CD4-positive, alpha-beta T cell (primary cell): ENCODE measurements around the gene ZNF335. TPM values are rescaled to one million over a fixed set of nuclear protein-coding genes. Genes with fewer than 3 reads are reported as not detected.

Experiments used
- ATAC-seq: fragments of 200-7000 bp; cut with Tn5 transposase; one replicate; pipeline ENCODE4 v1.10.0; 2022; ENCODE audit warnings: mild to moderate bottlenecking; ENCODE audit not compliant: poor library complexity
- CTCF ChIA-PET: fragments of 350-600 bp; sonication (Branson Sonifier 250); formaldehyde crosslinking; loops from one replicate; lab custom pipeline; 2021; ENCODE audit warnings: antibody characterized with exemption, inconsistent platforms; lab: Charles Lee
- POLR2A ChIA-PET: fragments of 350-600 bp; sonication (Branson Sonifier 250); formaldehyde crosslinking; loops from one replicate; lab custom pipeline; 2021; ENCODE audit warnings: antibody characterized with exemption, inconsistent platforms; lab: Charles Lee
- DNase-seq, 14 experiments: peaks; one replicate each; pipeline ENCODE4 v3.0.0-alpha.2; 2013 to 2020; ENCODE audit warnings: mixed read lengths in 2 of 14
- H3K27ac ChIP-seq, 2 donors: one replicate each; pipeline versions ENCODE4 v1.5.1 to v1.7.0; 2013; ENCODE audit warnings: low read length in 2 of 2, low read depth in 1 of 2, mild to moderate bottlenecking in 1 of 2
- H3K27me3 ChIP-seq, 2 experiments: 1 replicate in 1 of 2; 2 replicates in 1 of 2; pipeline versions ENCODE4 v1.6.1 to v1.7.0; 2013; ENCODE audit warnings: low read length in 2 of 2, control low read depth in 1 of 2, mild to moderate bottlenecking in 1 of 2, moderate library complexity in 1 of 2; ENCODE audit not compliant: insufficient read depth in 2 of 2, control insufficient read depth in 1 of 2
- H3K36me3 ChIP-seq: one replicate; pipeline ENCODE4 v1.6.1; 2013; ENCODE audit warnings: low read length, control low read depth; ENCODE audit not compliant: insufficient read depth
- H3K4me1 ChIP-seq: one replicate; pipeline ENCODE4 v1.6.1; 2013; ENCODE audit warnings: low read length, control low read depth; ENCODE audit not compliant: insufficient read depth
- H3K4me3 ChIP-seq: one replicate; pipeline ENCODE4 v1.5.1; 2013; ENCODE audit warnings: mild to moderate bottlenecking, low read length, moderate library complexity
- H3K9me3 ChIP-seq, 2 experiments: 1 replicate in 1 of 2; 2 replicates in 1 of 2; pipeline versions ENCODE4 v1.6.1 to v1.7.0; 2013; ENCODE audit warnings: low read length in 2 of 2, mild to moderate bottlenecking in 2 of 2, control low read depth in 1 of 2, moderate library complexity in 1 of 2; ENCODE audit not compliant: control insufficient read depth in 1 of 2, insufficient read depth in 1 of 2
- H3K27ac Mint-ChIP-seq: one replicate; pipeline ENCODE4 v1.8.0; 2020; ENCODE audit warnings: mixed read lengths
- H3K27me3 Mint-ChIP-seq: one replicate; pipeline ENCODE4 v1.8.0; 2021; ENCODE audit warnings: mixed read lengths
- H3K36me3 Mint-ChIP-seq: one replicate; pipeline ENCODE4 v1.8.0; 2021; ENCODE audit warnings: low read depth, mixed read lengths
- H3K4me1 Mint-ChIP-seq: one replicate; pipeline ENCODE4 v1.8.0; 2021; ENCODE audit warnings: low read depth, mixed read lengths
- H3K4me3 Mint-ChIP-seq: one replicate; pipeline ENCODE4 v1.8.0; 2020; ENCODE audit warnings: mild to moderate bottlenecking, mixed read lengths
- H3K9me3 Mint-ChIP-seq: one replicate; pipeline ENCODE4 v1.8.0; 2020; ENCODE audit warnings: mixed read lengths
- intact Hi-C, 2 experiments: fragments of 100-400 bp; cut with DNase I in 1 of 2; cut with micrococcal nuclease in 1 of 2; formaldehyde crosslinking; loops; one replicate each; pipeline versions ENCODE4 v1.15.1 to v1.9.0; 2023 to 2025; cut with DNase I, micrococcal nuclease
- total RNA-seq, 174 experiments: library from RNA in 2 of 174; stranded (reverse) in 2 of 174; gene quantifications; one replicate each; pipeline ENCODE4 v1.2.3 and lab custom pipeline; 2021 to 2026
- TF ChIP-seq, protein P1 (sequence below): fragments of 200-600 bp; IDR thresholded peaks from one replicate; pipeline ENCODE4 v1.8.0; 2022; ENCODE audit warnings: antibody characterized with exemption, mild to moderate bottlenecking

The ZNF335 gene
- total RNA-seq, 2 experiments from 2014 or later: 67.3 to 74.6 TPM

DNA sequence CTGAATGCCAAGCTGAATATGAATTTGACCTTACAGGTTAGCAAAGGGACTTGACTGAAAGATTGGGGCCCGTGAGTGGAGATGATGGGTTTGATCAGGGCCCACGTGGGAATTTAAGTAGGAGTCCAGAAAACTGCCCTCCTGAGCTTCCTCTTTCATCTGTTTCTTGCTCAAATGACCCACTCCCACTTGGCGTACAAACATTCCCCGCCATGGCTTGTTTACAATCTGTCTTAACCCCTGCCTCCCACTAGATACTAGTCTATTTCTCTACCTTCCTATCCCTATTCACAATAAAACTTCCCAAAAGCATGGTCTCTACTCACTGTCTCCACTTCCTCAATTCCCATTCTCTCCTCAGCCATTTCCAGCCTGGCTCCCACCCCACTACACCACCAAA is 46.1 kb upstream of the ZNF335 start:
- Histone ChIP-seq H3K27me3 (peaks cover 16 to 17% of the 10 kb centered on the region in 2 experiments), H3K36me3 (no peaks in the 10 kb centered on the region), H3K4me1 (peaks cover 38% of the 10 kb centered on the region), H3K27ac (no peak overlapping the region), H3K9me3 (peaks cover 0 to 4% of the 10 kb centered on the region in 2 experiments), H3K4me3 (no peak overlapping the region)
- no peak overlapping the region for H3K4me3 Mint-ChIP-seq
- ChIA-PET CTCF (interaction anchor here (0.8 kb wide), 1 partner anchor 31 kb away, joined by 3 read pairs; no protein-coding TSS in a partner anchor), POLR2A (no interaction called here)
- H3K27ac Mint-ChIP-seq: no peak overlapping the region
- TF ChIP-seq, protein P1, sequence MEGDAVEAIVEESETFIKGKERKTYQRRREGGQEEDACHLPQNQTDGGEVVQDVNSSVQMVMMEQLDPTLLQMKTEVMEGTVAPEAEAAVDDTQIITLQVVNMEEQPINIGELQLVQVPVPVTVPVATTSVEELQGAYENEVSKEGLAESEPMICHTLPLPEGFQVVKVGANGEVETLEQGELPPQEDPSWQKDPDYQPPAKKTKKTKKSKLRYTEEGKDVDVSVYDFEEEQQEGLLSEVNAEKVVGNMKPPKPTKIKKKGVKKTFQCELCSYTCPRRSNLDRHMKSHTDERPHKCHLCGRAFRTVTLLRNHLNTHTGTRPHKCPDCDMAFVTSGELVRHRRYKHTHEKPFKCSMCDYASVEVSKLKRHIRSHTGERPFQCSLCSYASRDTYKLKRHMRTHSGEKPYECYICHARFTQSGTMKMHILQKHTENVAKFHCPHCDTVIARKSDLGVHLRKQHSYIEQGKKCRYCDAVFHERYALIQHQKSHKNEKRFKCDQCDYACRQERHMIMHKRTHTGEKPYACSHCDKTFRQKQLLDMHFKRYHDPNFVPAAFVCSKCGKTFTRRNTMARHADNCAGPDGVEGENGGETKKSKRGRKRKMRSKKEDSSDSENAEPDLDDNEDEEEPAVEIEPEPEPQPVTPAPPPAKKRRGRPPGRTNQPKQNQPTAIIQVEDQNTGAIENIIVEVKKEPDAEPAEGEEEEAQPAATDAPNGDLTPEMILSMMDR: no peak
- H3K36me3 Mint-ChIP-seq: no peaks in the 10 kb centered on the region
- intact Hi-C loops: no loop called here
- H3K27me3 Mint-ChIP-seq: peaks cover 69% of the 10 kb centered on the region
- ATAC-seq (no peak), DNase-seq (no peak)
- H3K4me1 Mint-ChIP-seq: peaks cover 39% of the 10 kb centered on the region
- H3K9me3 Mint-ChIP-seq: no peaks in the 10 kb centered on the region

DNA sequence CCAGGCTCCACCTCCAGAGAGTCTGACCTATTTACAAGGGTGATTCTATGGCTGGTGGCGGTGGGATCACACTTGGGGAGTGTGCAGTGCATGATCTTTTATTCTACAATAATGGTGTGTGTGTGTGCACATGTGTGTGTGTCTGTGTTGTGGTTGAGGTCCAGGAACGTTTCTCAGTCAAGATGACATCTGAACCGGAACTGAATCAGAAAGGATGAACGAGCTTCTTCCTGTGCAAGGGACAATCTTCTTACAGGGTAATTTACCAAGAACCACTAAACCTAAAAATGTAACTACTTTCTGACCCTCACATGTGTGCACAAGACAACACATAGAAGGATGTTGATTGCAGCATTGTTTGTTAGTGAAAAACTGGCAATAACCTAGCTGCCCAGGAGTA is 45.3 kb upstream of the ZNF335 start:
- no peaks in the 10 kb centered on the region for H3K9me3 Mint-ChIP-seq
- POLR2A ChIA-PET: no interaction called here
- CTCF ChIA-PET: interaction anchor here (0.8 kb wide), 1 partner anchor 30 kb away, joined by 3 read pairs; no protein-coding TSS in a partner anchor
- H3K36me3 Mint-ChIP-seq: no peaks in the 10 kb centered on the region
- H3K27ac Mint-ChIP-seq: no peak overlapping the region
- TF ChIP-seq, protein P1: no peak
- H3K4me1 Mint-ChIP-seq: peaks cover 43% of the 10 kb centered on the region
- Histone ChIP-seq H3K27me3 (peaks cover 19 to 23% of the 10 kb centered on the region in 2 experiments), H3K4me1 (peaks cover 38% of the 10 kb centered on the region), H3K36me3 (no peaks in the 10 kb centered on the region), H3K4me3 (no peak overlapping the region), H3K9me3 (peaks cover 0 to 8% of the 10 kb centered on the region in 2 experiments), H3K27ac (no peak overlapping the region)
- no peak for DNase-seq
- ATAC-seq: no peak
- intact Hi-C loops: no loop called here
- no peak overlapping the region for H3K4me3 Mint-ChIP-seq
- peaks cover 70% of the 10 kb centered on the region for H3K27me3 Mint-ChIP-seq

DNA sequence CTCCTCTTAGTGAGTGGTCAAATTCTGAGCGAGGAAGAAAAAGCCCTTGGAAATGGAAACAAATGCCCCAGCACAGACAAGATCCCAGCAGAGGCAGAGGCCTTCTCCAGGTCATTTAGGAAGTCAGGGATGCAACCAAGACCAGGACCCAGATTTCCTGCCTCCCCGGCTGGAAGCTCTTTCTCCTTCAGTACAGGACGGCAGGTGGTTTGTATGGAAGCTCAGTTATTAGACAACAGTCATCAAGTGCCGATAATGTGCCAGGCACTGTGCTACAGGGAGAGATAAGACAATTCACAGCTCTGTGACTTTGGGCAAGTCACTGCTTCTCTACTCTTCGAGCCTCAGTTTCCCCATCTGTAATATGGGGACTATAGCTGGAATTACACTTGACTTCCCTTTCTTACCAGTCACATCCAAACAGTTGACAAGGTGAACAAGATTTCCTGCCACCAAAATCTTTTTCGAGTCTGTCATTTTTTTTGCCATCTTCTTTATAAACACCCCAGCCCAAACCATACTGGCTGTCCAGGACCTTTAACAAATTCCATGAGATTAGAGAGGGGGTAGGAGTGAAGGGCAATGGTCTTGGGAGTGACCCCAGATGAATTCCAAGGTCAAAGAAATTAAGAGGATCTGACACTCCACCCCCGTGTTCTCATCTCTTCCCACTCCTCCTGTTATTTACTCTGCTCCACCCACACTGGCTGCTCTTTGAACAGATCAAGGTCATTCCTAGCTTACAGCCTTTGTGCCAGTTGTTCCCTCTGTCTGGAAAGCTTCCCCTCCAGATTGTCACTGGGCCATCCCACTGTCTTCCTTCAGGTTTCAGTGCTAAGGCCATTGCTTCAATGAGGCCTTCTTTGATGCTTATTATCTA is 42.8 kb upstream of the ZNF335 start:
- peak overlapping the region; percentile 58 for H3K4me3 Mint-ChIP-seq
- Histone ChIP-seq H3K9me3 (peaks cover 0 to 26% of the 10 kb centered on the region in 2 experiments), H3K36me3 (no peaks in the 10 kb centered on the region), H3K27me3 (peaks cover 37 to 40% of the 10 kb centered on the region in 2 experiments), H3K4me3 (no peak overlapping the region), H3K4me1 (peaks cover 49% of the 10 kb centered on the region), H3K27ac (no peak overlapping the region)
- TF ChIP-seq, protein P1: no peak
- H3K9me3 Mint-ChIP-seq: no peaks in the 10 kb centered on the region
- peaks cover 78% of the 10 kb centered on the region for H3K27me3 Mint-ChIP-seq
- POLR2A ChIA-PET: interaction anchor here (1.4 to 2.9 kb wide), 4 partner anchors 10 to 80 kb away, joined by 3 to 11 read pairs (median 5); no protein-coding TSS in a partner anchor
- CTCF ChIA-PET: interaction anchor here (1.0 to 3.4 kb wide), 10 partner anchors 8 to 334 kb away, joined by 3 to 27 read pairs (median 9); no protein-coding TSS in a partner anchor
- H3K4me1 Mint-ChIP-seq: peaks cover 54% of the 10 kb centered on the region
- no peak for DNase-seq
- intact Hi-C loops: loop anchor here (1.0 to 5.0 kb wide), 4 partner anchors 27 to 160 kb away; partner anchors contain the start of genes ZNF335 (in 2 of the 2) and NCOA5 (in 1 of the 2)
- no peak overlapping the region for H3K27ac Mint-ChIP-seq
- H3K36me3 Mint-ChIP-seq: no peaks in the 10 kb centered on the region
- no peak for ATAC-seq
